Naive thymus-derived CD8-positive, alpha-beta T cell (primary cell): Measurements from ENCODE around the gene MYDGF. TPM values are rescaled to one million over a fixed set of nuclear protein-coding genes. Genes with fewer than 3 reads are reported as not detected.

Experiments used
- ATAC-seq, 2 donors: fragments of 150-1000 bp; cut with Tn5 transposase in 1 of 2; sonication (Bioruptor Pico), chemical (Tn5 transposase) in 1 of 2; 1 replicate in 1 of 2; 2 replicates in 1 of 2; pipeline ENCODE4 v1.10.0; 2021; ENCODE audit warnings: mild to moderate bottlenecking in 2 of 2, moderate library complexity in 2 of 2
- POLR2A ChIA-PET: fragments of 350-600 bp; sonication (Branson Sonifier 250); formaldehyde crosslinking; loops from one replicate; lab custom pipeline; 2021; ENCODE audit warnings: antibody characterized with exemption; lab: Charles Lee
- DNase-seq, 10 donors: peaks; one replicate each; pipeline versions ENCODE4 v3.0.0 to v3.0.0-alpha.2; 2020 to 2022
- H3K27ac Mint-ChIP-seq, 10 donors: one replicate each; pipeline ENCODE4 v1.8.0; 2020 to 2022; ENCODE audit warnings: mild to moderate bottlenecking in 10 of 10, mixed read lengths in 10 of 10, moderate library complexity in 4 of 10, inconsistent platforms in 1 of 10
- H3K27me3 Mint-ChIP-seq, 5 donors: one replicate each; pipeline ENCODE4 v1.8.0; 2021 to 2022; ENCODE audit warnings: mixed read lengths in 5 of 5
- H3K36me3 Mint-ChIP-seq, 3 donors: one replicate each; pipeline ENCODE4 v1.8.0; 2020 to 2022; ENCODE audit warnings: mixed read lengths in 3 of 3, mild to moderate bottlenecking in 2 of 3, inconsistent platforms in 1 of 3
- H3K4me1 Mint-ChIP-seq, 4 donors: one replicate each; pipeline ENCODE4 v1.8.0; 2021 to 2022; ENCODE audit warnings: mixed read lengths in 4 of 4
- H3K4me3 Mint-ChIP-seq, 10 donors: one replicate each; pipeline ENCODE4 v1.8.0; 2020 to 2022; ENCODE audit warnings: mild to moderate bottlenecking in 10 of 10, mixed read lengths in 10 of 10, moderate library complexity in 6 of 10, inconsistent platforms in 1 of 10
- H3K9me3 Mint-ChIP-seq, 9 donors: one replicate each; pipeline ENCODE4 v1.8.0; 2020 to 2022; ENCODE audit warnings: mixed read lengths in 9 of 9, mild to moderate bottlenecking in 3 of 9, inconsistent platforms in 1 of 9, moderate library complexity in 1 of 9
- polyA plus RNA-seq, 3 donors: library from polyadenylated mRNA; unstranded; fragments of 300-500 nt; fragmentation: Illumina TruSeq; gene quantifications; one replicate each; pipeline ENCODE4 v1.2.3, GENCODE V29; 2021
- total RNA-seq, 8 experiments: library from RNA in 2 of 8; stranded (reverse) in 2 of 8; gene quantifications; one replicate each; pipeline ENCODE4 v1.2.3 and lab custom pipeline; 2021 to 2026

The MYDGF gene
- total and polyA plus RNA-seq, 5 experiments from 2014 or later: 24.9 to 114 (median 103) TPM

DNA sequence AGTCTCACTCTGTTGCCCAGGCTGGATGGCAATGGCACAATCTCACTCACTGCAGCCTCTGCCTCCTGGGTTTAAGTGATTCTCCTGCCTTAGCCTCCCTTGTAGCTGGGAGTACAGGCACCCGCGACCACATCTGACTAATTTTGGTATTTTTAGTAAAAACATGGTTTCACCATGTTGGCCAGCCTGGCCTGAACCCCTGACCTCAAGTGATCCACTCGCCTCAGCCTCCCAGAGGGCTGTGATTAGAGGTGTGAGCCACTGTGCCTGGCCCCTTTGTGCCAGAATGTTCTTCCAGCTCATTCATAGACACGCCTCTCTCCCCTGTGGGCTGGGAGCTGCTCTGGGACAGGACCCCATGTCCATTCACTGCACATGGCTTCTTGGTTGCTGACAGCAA is 9.1 kb downstream of the MYDGF start:
- Mint-ChIP-seq H3K36me3 (peaks cover 0 to 66% (median 3%) of the 10 kb centered on the region in 3 donors), H3K4me3 (no peak overlapping the region), H3K9me3 (no peaks in the 10 kb centered on the region), H3K4me1 (peaks cover 0 to 13% (median 3%) of the 10 kb centered on the region in 4 donors), H3K27me3 (no peaks in the 10 kb centered on the region), H3K27ac (peak overlapping the region in 9 of 10 donors; percentile 9 to 70 (median 61))
- DNase-seq: no peak
- no peak for ATAC-seq
- POLR2A ChIA-PET: interaction anchor here (0.6 to 1.6 kb wide), 2 partner anchors 18 to 23 kb away, joined by 3 to 4 read pairs; no protein-coding TSS in a partner anchor

DNA sequence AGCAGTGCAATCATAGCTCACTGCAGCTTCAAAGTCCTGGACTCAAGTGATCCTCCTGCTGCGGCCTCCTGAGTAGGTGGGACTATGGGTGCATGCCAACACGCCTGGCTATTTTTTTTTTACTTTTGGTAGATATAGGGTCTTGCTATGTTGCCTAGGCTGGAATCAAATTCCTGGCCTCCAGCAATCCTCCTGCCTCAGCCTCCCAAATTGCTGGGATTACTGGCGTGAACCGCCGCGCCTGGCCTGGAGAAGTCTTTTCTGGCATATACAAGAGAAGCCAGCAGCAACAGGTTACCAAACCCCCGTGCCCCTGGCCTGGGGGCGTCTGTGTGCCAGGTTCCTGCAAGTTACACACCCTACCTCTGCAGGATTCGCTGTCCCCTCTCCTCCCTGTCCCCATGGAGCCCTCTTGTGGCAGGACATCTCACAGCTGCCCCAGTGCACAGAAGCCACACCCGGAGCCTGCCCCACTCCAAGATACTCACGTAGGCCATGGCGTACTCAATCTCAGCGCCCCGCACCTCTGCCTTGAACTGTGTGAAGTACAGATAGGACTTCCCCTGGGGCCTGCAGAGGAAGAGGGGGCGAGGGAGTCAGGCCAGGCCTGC is 9.9 kb downstream of the MYDGF start:
- Mint-ChIP-seq H3K4me3 (no peak overlapping the region), H3K27me3 (no peaks in the 10 kb centered on the region), H3K9me3 (no peaks in the 10 kb centered on the region), H3K36me3 (peaks cover 0 to 61% (median 3%) of the 10 kb centered on the region in 3 donors), H3K4me1 (peaks cover 0 to 10% (median 3%) of the 10 kb centered on the region in 4 donors), H3K27ac (peak overlapping the region in 1 of 10 donors; percentile 25)
- POLR2A ChIA-PET: interaction anchor here (0.6 to 1.6 kb wide), 2 partner anchors 18 to 22 kb away, joined by 3 to 4 read pairs; no protein-coding TSS in a partner anchor
- ATAC-seq (peak in 1 of 2 donors; percentile 59), DNase-seq (no peak)

DNA sequence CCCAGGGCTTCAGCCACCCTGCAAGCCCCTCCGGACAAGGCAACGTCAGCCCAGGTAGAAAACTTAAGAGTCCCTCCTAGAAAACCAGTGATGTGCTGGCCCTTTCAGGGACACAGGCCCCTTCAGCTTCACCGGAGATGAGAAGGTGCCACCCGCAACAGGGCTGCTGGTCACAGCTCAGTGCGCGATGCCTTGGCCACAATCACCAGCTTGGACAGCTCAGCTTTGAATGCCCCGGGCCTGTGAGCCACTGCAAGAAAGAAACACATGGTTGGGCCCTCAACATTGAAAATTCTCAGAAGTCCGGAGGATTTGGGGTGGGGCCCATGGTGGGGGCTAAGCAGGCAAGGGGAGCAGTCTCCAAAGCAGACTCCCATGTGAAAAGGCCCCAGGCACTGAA is 12.3 kb downstream of the MYDGF start:
- H3K36me3 Mint-ChIP-seq: peaks cover 0 to 64% (median 6%) of the 10 kb centered on the region in 3 donors
- peak overlapping the region in 5 of 10 donors; percentile 40 to 71 (median 57) for H3K27ac Mint-ChIP-seq
- peaks cover 0 to 6% (median 4%) of the 10 kb centered on the region in 4 donors for H3K4me1 Mint-ChIP-seq
- ATAC-seq: no peak
- no peaks in the 10 kb centered on the region for H3K9me3 Mint-ChIP-seq
- H3K4me3 Mint-ChIP-seq: no peak overlapping the region
- DNase-seq: no peak
- no peaks in the 10 kb centered on the region for H3K27me3 Mint-ChIP-seq
- POLR2A ChIA-PET: no interaction called here

DNA sequence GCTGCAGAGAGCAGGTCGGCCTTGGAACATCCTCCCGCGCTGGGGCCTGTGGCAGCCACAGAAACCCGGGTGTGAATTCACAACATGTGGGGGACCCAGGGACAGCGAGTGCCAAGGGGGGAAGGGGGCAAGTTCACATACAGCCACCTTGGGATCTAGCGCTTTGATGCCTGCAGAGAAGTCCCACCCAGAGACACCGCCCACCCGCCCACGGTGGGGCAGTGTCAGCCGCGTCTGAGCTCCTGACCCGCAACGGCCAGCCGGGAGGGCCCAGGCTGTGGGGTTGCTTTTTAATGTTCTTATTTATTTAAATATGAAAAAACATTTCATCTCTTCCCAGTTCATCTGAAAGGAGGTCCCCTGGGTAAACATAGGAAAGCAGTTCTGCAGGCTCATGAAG is 12.9 kb downstream of the MYDGF start:
- peak overlapping the region in 1 of 10 donors; percentile 15 for H3K27ac Mint-ChIP-seq
- no peak for DNase-seq
- H3K36me3 Mint-ChIP-seq: peaks cover 0 to 62% (median 6%) of the 10 kb centered on the region in 3 donors
- no peak overlapping the region for H3K4me3 Mint-ChIP-seq
- H3K27me3 Mint-ChIP-seq: no peaks in the 10 kb centered on the region
- H3K4me1 Mint-ChIP-seq: peaks cover 0 to 5% (median 3%) of the 10 kb centered on the region in 4 donors
- POLR2A ChIA-PET: no interaction called here
- no peaks in the 10 kb centered on the region for H3K9me3 Mint-ChIP-seq
- ATAC-seq: no peak

DNA sequence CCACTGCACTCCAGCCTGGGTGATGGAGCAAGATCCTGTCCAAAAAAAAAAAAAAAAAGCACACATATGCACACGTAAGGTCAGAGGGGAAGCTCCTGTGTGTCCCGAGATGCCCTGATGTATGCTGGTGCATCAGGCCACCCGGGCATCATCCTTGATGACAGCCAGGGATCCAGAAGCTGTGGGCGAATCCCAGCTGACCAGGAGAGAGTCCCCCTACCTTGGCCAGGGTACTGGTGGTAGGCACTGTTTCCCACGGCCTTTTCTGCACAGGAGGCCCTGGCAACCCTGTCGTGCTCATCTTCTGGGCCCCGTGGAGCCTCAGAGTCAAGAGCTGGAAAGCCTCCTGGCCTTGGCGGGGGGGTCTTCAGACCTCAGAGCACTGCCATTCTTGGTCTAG is 14.0 kb downstream of the MYDGF start:
- H3K27me3 Mint-ChIP-seq: no peaks in the 10 kb centered on the region
- H3K4me1 Mint-ChIP-seq: peaks cover 0 to 3% (median 1%) of the 10 kb centered on the region in 4 donors
- no peaks in the 10 kb centered on the region for H3K9me3 Mint-ChIP-seq
- no peak for ATAC-seq
- POLR2A ChIA-PET: no interaction called here
- DNase-seq: no peak
- peaks cover 0 to 56% (median 9%) of the 10 kb centered on the region in 3 donors for H3K36me3 Mint-ChIP-seq
- no peak overlapping the region for H3K4me3 Mint-ChIP-seq
- H3K27ac Mint-ChIP-seq: no peak overlapping the region

DNA sequence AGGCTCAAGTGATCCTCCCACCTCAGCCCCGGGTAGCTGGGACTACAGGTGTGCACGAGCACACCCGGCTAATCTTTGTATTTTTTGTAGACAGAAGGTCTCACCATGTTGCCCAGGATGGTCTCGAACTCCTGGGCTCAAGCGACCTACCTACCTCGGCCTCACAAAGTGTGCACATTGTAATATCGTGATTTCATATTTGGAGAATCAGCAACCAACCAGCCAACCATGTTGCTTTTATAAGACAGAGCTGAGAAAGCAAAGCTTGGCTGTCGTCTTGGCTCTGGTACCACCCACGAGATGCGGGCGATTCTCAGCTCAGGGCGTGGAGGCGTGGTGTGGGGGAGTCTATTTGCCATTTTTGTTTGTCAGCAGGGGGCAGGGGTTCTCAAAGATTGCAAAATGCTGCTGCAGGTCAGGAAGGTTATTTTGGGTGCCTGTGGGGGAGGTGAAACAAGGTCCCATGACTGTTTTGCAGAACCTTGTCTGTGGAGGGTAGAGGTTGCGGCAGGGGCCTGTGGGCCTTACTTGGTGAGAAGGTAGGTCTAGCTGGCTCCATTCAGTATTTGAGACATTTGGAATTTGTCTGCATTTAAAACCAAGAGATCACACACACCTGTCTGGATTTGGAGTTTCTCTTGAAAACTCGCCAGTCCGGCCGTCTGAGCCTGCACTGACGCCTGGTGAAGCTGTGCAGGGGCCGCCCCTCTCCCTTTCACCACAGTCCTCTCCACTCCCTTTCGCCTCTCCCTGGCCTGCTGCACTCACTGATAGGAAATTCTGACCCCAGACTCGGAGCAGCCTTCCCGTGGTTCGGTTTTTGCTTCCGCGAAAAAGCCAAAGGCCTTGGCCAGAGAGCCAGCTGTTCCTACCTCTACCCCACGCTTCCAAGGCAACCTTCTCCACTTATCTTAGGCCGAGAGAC is 15.4 kb downstream of the MYDGF start:
- ATAC-seq (no peak), DNase-seq (no peak)
- H3K4me1 Mint-ChIP-seq: peaks cover 1 to 5% (median 2%) of the 10 kb centered on the region in 4 donors
- H3K9me3 Mint-ChIP-seq: no peaks in the 10 kb centered on the region
- H3K27ac Mint-ChIP-seq: peak overlapping the region in 3 of 10 donors; percentile 13 to 76 (median 62)
- no peak overlapping the region for H3K4me3 Mint-ChIP-seq
- POLR2A ChIA-PET: no interaction called here
- no peaks in the 10 kb centered on the region for H3K27me3 Mint-ChIP-seq
- peaks cover 0 to 43% (median 7%) of the 10 kb centered on the region in 3 donors for H3K36me3 Mint-ChIP-seq

DNA sequence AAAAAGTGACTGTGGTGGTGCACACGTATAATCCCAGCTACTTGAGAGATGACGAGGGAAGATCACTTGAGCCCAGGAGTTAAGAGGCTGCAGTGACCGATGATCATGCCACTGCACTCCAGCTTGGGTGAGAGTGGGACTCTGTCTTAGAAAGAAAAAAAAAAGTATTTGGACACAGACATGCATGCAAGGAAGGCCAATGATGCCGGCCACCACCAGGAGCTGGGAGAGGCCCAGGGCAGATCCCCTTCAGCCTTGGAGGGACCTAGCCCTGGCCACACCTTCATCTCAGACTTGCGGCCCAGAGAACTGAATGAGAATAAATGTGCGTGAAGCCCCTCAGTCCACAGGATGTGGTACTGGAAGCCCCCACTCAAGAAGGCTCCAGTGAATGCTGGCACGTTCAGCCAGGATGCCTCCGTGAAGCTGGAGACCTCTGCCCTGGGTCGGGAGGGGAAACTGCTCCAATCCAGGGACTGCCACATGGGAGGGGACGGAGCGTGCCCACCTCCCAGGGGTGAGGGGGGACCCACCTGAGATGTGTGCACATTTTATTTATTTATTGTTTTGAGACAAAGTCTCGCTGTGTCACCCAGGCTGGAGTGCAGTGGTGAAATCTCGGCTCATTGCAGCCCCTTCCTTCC is 16.2 kb downstream of the MYDGF start:
- peaks cover 0 to 37% (median 6%) of the 10 kb centered on the region in 3 donors for H3K36me3 Mint-ChIP-seq
- POLR2A ChIA-PET: no interaction called here
- no peak overlapping the region for H3K4me3 Mint-ChIP-seq
- H3K9me3 Mint-ChIP-seq: no peaks in the 10 kb centered on the region
- no peaks in the 10 kb centered on the region for H3K27me3 Mint-ChIP-seq
- peaks cover 4 to 12% (median 6%) of the 10 kb centered on the region in 4 donors for H3K4me1 Mint-ChIP-seq
- DNase-seq: no peak
- no peak for ATAC-seq
- peak overlapping the region in 1 of 10 donors; percentile 76 for H3K27ac Mint-ChIP-seq

DNA sequence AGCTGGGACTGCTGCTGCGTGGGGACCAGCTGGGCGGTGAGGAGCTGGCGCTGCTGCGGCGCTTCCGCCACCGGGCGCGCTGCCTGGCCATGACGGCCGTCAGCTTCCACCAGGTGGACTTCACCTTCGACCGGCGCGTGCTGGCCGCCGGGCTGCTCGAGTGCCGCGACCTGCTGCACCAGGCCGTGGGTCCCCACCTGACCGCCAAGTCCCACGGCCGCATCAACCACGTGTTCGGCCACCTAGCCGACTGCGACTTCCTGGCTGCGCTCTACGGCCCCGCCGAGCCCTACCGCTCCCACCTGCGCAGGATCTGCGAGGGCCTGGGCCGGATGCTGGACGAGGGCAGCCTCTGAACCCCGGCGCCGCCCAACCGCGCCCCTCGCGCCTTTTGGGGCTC is 18.1 kb downstream of the MYDGF start:
- ATAC-seq (no peak), DNase-seq (no peak)
- Mint-ChIP-seq H3K36me3 (peaks cover 0 to 31% (median 6%) of the 10 kb centered on the region in 3 donors), H3K27ac (no peak overlapping the region), H3K27me3 (no peaks in the 10 kb centered on the region), H3K4me1 (peaks cover 5 to 14% (median 11%) of the 10 kb centered on the region in 4 donors), H3K4me3 (no peak overlapping the region), H3K9me3 (no peaks in the 10 kb centered on the region)
- POLR2A ChIA-PET: no interaction called here

DNA sequence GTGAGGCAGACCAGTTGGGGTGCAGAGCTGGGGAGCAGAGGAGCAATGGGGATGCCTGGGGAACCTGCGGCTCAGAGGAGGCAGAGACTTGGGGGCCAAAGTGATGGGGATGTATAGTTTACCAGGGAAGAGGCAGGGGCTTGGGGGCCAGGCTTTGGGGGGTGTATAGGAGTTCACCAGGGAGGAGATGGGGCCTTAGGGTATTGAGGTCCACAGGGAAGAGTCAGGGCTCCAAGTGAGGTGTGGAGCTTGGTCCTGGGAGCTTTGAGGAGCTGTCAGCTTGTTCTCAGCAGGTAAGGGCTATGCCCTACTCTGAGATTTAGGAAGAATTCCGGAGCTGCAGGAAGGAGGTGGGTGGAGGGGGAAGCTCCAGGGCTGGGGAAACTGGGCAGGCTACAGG is 20.0 kb downstream of the MYDGF start:
- peaks cover 7 to 20% (median 13%) of the 10 kb centered on the region in 4 donors for H3K4me1 Mint-ChIP-seq
- H3K9me3 Mint-ChIP-seq: no peaks in the 10 kb centered on the region
- H3K27ac Mint-ChIP-seq: peak overlapping the region in 4 of 10 donors; percentile 18 to 71 (median 52)
- ATAC-seq (no peak), DNase-seq (no peak)
- no peaks in the 10 kb centered on the region for H3K27me3 Mint-ChIP-seq
- no peak overlapping the region for H3K4me3 Mint-ChIP-seq
- peaks cover 0 to 39% (median 6%) of the 10 kb centered on the region in 3 donors for H3K36me3 Mint-ChIP-seq
- POLR2A ChIA-PET: interaction anchor here (0.6 kb wide), 1 partner anchor 265 kb away, joined by 3 read pairs; no protein-coding TSS in a partner anchor

DNA sequence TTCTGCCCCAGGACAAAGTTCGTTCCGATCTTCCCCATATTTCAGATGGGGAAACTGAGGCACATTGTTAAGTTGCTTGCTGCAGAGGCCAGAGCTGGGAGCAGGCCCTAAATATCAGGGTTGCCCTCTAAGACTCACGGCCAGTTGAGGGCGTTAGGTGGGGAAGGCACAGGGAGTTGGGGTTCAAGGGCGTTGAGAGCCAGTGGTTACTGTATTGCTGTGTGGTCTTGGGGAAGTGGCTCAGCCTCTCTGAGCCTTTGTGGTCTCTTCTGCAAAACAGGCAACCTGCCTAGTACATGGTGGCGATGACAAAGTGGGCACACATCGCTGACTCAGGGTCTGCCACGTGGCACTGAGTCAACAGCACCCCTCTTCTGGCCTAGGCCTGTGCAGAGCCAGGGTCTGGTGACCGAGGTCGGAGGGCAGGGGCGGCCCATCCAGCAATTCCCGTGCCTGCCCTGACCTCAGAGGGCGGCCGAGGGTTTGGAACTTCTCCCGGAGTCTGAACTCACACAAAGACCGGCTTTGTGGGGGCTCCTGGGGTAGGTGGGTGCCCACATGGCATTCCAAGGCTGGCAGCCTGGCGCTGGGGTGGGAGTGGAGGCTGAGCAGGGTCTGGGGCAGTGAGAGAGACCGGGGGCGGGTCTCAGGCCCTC is 20.6 kb downstream of the MYDGF start:
- Mint-ChIP-seq H3K27ac (peak overlapping the region in 3 of 10 donors; percentile 53 to 56 (median 55)), H3K36me3 (peaks cover 0 to 33% (median 2%) of the 10 kb centered on the region in 3 donors), H3K27me3 (no peaks in the 10 kb centered on the region), H3K4me3 (no peak overlapping the region), H3K9me3 (no peaks in the 10 kb centered on the region), H3K4me1 (peaks cover 6 to 20% (median 13%) of the 10 kb centered on the region in 4 donors)
- no peak for DNase-seq
- no peak for ATAC-seq
- POLR2A ChIA-PET: no interaction called here

DNA sequence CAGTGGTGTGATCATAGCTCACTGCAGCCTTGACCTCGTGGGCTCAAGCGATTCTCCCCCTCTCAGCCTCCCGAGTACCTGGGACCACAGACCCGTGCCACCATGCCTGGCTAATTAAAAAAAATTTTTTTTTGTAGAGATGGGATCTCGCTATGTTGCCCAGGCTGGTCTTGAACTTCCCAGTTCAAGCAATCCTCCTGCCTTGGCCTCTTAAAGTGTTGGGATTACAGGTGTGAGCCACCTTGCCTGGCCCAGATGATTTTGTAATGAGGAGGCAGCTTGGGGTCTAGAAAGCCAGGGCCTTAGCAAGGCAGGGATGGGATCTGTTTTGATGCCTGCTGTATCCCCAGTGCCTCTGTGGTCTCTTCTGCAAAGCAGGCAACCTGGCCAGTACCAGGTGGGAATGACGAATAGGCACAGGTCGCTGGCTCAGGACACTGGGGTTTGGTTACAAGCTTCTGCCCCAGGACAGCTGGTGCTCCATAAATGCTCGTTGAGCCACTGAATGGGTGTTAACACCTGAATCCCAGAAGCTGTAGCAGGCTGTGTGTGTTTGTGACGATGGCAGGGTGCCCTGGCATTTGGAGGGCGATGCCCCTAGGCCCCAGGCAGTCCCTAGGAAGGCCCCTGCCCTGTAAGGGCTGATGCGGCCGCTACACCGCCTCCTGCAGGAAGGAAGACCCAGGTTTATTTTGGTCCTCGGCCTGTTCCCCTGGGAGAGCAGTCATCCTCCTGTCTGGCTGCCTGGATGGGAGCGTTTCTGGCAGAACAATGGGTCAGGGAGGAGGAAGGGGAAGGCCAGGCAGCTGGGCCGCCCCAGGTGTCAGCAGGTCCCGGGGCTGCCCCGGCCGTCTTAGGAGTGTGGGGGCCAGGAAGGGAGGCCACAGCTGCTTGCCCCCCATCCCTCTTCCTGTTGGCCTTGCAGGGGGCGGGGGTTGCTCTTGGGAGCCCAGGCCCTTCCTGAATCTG is 22.2 kb downstream of the MYDGF start:
- H3K9me3 Mint-ChIP-seq: no peaks in the 10 kb centered on the region
- no peaks in the 10 kb centered on the region for H3K27me3 Mint-ChIP-seq
- no peak overlapping the region for H3K4me3 Mint-ChIP-seq
- DNase-seq (no peak), ATAC-seq (no peak)
- POLR2A ChIA-PET: no interaction called here
- H3K4me1 Mint-ChIP-seq: peaks cover 5 to 21% (median 14%) of the 10 kb centered on the region in 4 donors
- peaks cover 0 to 25% (median 2%) of the 10 kb centered on the region in 3 donors for H3K36me3 Mint-ChIP-seq
- H3K27ac Mint-ChIP-seq: peak overlapping the region in 3 of 10 donors; percentile 40 to 82 (median 44)
